Upper lobe of left lung (tissue), 4 donors: ENCODE data around the gene SLC8A2.

Experiments used
- CTCF ChIP-seq, 6 experiments: fragments of 450-650 bp in 4 of 6; fragments of 200-600 bp in 2 of 6; sonication (generic) in 2 of 6; IDR thresholded peaks; one replicate each; pipeline ENCODE4 v1.5.1; 2016 to 2019; ENCODE audit warnings: antibody characterized with exemption in 6 of 6
- EP300 ChIP-seq, 4 donors: sonication (generic); formaldehyde crosslinking; IDR thresholded peaks; one replicate each; pipeline ENCODE4 v1.5.1; 2017; ENCODE audit warnings: antibody characterized with exemption in 4 of 4, control low read depth in 2 of 4
- POLR2A ChIP-seq, 4 donors: fragments of 450-650 bp; IDR thresholded peaks; one replicate each; pipeline ENCODE4 v1.5.1; 2016 to 2017; ENCODE audit warnings: antibody characterized with exemption in 4 of 4, mild to moderate bottlenecking in 2 of 4

GRCh38 chr19:47432499-47432898 lies 39.2 kb downstream of the SLC8A2 start:
- TF ChIP-seq EP300 (IDR thresholded peaks at IDR 0.05), result no peak
- no peak for TF ChIP-seq CTCF (IDR thresholded peaks at IDR 0.05)
- no peak for TF ChIP-seq POLR2A (IDR thresholded peaks at IDR 0.05)
